Right atrium auricular region (tissue), 2 donors: ENCODE measurements around the gene SUGP1. TPM values are rescaled to one million over a fixed set of nuclear protein-coding genes. Genes with fewer than 3 reads are reported as not detected.

Source experiments
- DNase-seq: peaks from one replicate; pipeline ENCODE4 v3.0.0-alpha.2; 2019; ENCODE audit warnings: low spot score
- H3K27ac ChIP-seq, 2 donors: fragments of 200-600 bp; sonication (generic); 1 replicate in 1 of 2; 2 replicates in 1 of 2; pipeline ENCODE4 v1.5.1; 2016 to 2019
- H3K27me3 ChIP-seq, 2 donors: fragments of 200-600 bp; sonication (generic); one replicate each; pipeline versions ENCODE4 v1.5.1 to v1.6.0; 2017 to 2019
- H3K36me3 ChIP-seq: fragments of 200-600 bp; sonication (generic); one replicate; pipeline ENCODE4 v1.5.1; 2016
- H3K4me1 ChIP-seq, 2 donors: fragments of 200-600 bp; sonication (generic); one replicate each; pipeline versions ENCODE4 v1.5.1 to v1.6.0; 2017 to 2019
- H3K4me3 ChIP-seq, 2 donors: fragments of 200-600 bp; sonication (generic); 1 replicate in 1 of 2; 2 replicates in 1 of 2; pipeline ENCODE4 v1.5.1; 2017 to 2019; ENCODE audit warnings: mild to moderate bottlenecking in 1 of 2, moderate library complexity in 1 of 2
- H3K9me3 ChIP-seq, 2 donors: fragments of 200-600 bp; sonication (generic); one replicate each; pipeline ENCODE4 v1.5.1; 2019
- CTCF ChIP-seq, 2 donors: fragments of 200-600 bp; sonication (generic); IDR thresholded peaks; one replicate each; pipeline ENCODE4 v1.5.1; 2019; ENCODE audit warnings: antibody characterized with exemption in 2 of 2
- total RNA-seq, 2 donors: library from RNA; depleted of rRNA; stranded (reverse); fragments of >200 nt; gene quantifications; one replicate each; pipeline ENCODE4 v1.1.0, GENCODE V29; 2016

Gene SUGP1
- total RNA-seq, 2 donors from 2014 or later, result 33.7 to 36.6 TPM

- Histone ChIP-seq H3K27ac (no peak overlapping the region), H3K9me3 (no peaks in the 10 kb centered on the region), H3K4me1 (no peaks in the 10 kb centered on the region), H3K36me3 (peaks cover 94% of the 10 kb centered on the region), H3K4me3 (no peak overlapping the region), H3K27me3 (no peaks in the 10 kb centered on the region)
- DNase-seq, result no peak
- TF ChIP-seq CTCF (IDR thresholded peaks at IDR 0.05), result no peak
Measured at GRCh38 chr19:19349365-19349764, 29.1 kb upstream of the SUGP1 start.

GRCh38 chr19:19348266-19348665 is 28.0 kb upstream of the SUGP1 start:
- no peak overlapping the region for H3K27ac ChIP-seq
- no peak overlapping the region for H3K4me3 ChIP-seq
- peaks cover 94% of the 10 kb centered on the region for H3K36me3 ChIP-seq
- no peaks in the 10 kb centered on the region for H3K4me1 ChIP-seq
- no peak for DNase-seq
- no peaks in the 10 kb centered on the region for H3K27me3 ChIP-seq
- no peaks in the 10 kb centered on the region for H3K9me3 ChIP-seq
- no peak for TF ChIP-seq CTCF (IDR thresholded peaks at IDR 0.05)

GRCh38 chr19:19347401-19348110 is 27.2 kb upstream of the SUGP1 start:
- Histone ChIP-seq H3K36me3 (peaks cover 94% of the 10 kb centered on the region), H3K27me3 (no peaks in the 10 kb centered on the region), H3K9me3 (no peaks in the 10 kb centered on the region), H3K27ac (no peak overlapping the region), H3K4me3 (no peak overlapping the region), H3K4me1 (no peaks in the 10 kb centered on the region)
- DNase-seq, result no peak
- no peak for TF ChIP-seq CTCF (IDR thresholded peaks at IDR 0.05)

GRCh38 chr19:19345970-19346369 is 25.7 kb upstream of the SUGP1 start:
- no peak for TF ChIP-seq CTCF (IDR thresholded peaks at IDR 0.05)
- Histone ChIP-seq H3K27me3 (no peaks in the 10 kb centered on the region), H3K4me1 (no peaks in the 10 kb centered on the region), H3K4me3 (no peak overlapping the region), H3K36me3 (peaks cover 94% of the 10 kb centered on the region), H3K9me3 (no peaks in the 10 kb centered on the region), H3K27ac (no peak overlapping the region)
- no peak for DNase-seq

- DNase-seq, result no peak
- H3K9me3 ChIP-seq, result no peaks in the 10 kb centered on the region
- H3K4me3 ChIP-seq, result no peak overlapping the region
- TF ChIP-seq CTCF (IDR thresholded peaks at IDR 0.05), result no peak
- H3K4me1 ChIP-seq, result no peaks in the 10 kb centered on the region
- H3K27me3 ChIP-seq, result no peaks in the 10 kb centered on the region
- H3K27ac ChIP-seq, result no peak overlapping the region
- H3K36me3 ChIP-seq, result peaks cover 94% of the 10 kb centered on the region
Measured at GRCh38 chr19:19345232-19345631, 24.9 kb upstream of the SUGP1 start.

- Histone ChIP-seq H3K4me3 (no peak overlapping the region), H3K36me3 (peaks cover 95% of the 10 kb centered on the region), H3K27me3 (no peaks in the 10 kb centered on the region), H3K27ac (no peak overlapping the region), H3K4me1 (no peaks in the 10 kb centered on the region), H3K9me3 (no peaks in the 10 kb centered on the region)
- DNase-seq, result no peak
- no peak for TF ChIP-seq CTCF (IDR thresholded peaks at IDR 0.05)
Measured at GRCh38 chr19:19343762-19344161, 23.5 kb upstream of the SUGP1 start.
